ENCODE measurements around the gene BMP7.

BMP7 gene

DNA sequence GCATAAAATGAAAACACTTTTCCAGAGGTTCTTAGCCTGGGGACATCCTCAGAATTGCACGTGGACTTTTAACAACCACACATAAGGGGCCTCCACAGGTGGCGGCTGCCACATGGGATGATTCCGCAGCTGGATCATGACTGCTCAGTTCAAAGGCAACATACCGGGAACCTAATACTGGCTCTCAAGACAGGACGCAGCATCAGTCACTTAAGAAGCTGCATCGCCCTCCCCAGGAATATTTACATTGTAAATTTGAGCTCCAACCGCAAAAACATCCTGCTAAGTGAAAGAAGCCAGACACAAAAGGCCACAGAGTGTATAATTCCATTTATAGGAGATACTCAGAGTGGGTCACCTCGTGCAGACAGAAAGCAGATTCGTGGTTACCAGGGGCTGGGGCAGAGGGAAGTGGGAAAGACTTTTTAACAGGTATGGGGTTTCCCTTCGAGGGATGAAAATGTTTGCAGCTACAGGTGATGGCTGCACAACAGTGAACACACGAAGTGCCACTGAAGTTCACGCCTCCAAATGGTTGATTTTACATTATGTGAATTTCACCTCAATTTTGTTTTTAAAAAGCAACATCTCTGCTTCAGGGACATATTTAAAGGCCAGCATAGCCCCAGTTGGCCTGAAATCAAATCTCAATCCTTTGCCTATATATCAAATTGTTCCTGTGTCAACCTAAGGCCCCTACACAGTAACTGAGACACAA lies 141.5 kb downstream of the BMP7 start:
- DNase-seq (ENCODE audit: low spot score): no peak

GRCh38 chr20:57124366-57124765 lies 142.1 kb downstream of the BMP7 start:
- no peak for DNase-seq (ENCODE audit: low spot score)

DNA sequence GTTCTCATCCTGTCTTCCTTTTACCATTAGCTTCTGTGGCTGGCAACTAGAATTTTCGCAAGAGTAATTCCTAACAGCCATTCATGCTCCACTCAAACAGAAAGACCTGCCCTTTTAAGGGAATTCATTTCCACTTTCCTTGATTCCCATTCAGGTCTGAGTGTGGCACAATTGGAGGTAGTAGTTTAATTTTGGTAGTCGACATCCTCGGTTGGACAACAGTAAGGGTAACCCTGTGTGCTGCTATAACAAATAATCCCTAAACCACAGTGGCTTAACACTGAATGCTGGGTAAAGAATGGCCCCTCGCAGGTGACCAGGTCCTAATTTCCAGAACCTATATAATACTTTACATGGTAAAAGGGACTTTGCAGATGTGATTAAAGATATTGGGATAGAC lies 142.9 kb downstream of the BMP7 start:
- no peak for DNase-seq (ENCODE audit: low spot score)

GRCh38 chr20:57122536-57123489 lies 143.6 kb downstream of the BMP7 start:
- no peak for DNase-seq (ENCODE audit: low spot score)

- DNase-seq (ENCODE audit: low spot score): no peak
Measured at GRCh38 chr20:57118964-57119363, 147.5 kb downstream of the BMP7 start.

All from AG20443 (cell line).